LNCaP clone FGC (cell line): ENCODE results near the gene MPZL1.

Experiments used
- DNase-seq: peaks from one replicate; pipeline ENCODE4 v3.0.0-alpha.2; 2011; ENCODE audit warnings: low read depth
- H3K4me3 ChIP-seq: 2 replicates; pipeline ENCODE4 v1.5.1; 2011; ENCODE audit warnings: mild to moderate bottlenecking, low read depth, low read length, control low read depth
- TF ChIP-seq, protein P1 (sequence below): IDR thresholded peaks from 2 replicates; pipeline ENCODE4 v1.5.1; 2012; ENCODE audit warnings: mild to moderate bottlenecking; ENCODE audit not compliant: control insufficient read depth, insufficient read depth; ENCODE audit errors: extremely low read depth

The MPZL1 gene

DNA sequence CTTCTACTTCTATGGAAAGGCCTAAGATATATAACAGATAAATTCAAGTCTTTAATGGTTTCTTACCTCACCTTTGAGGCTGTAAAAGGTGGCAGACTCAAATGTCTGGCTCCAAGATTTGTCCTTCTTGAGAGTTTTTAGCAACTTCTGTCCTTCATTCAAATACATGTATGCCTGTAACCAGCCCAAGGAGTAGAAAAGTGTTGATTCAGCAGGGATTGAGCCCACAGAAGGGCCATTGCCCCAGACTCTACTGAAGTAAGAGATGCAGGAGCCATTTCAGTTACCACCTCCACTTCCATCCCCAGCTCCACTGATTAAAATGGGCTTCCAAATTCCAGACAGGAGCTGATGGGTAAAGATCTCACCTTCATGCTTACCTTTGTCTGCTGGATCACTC is 112.1 kb downstream of the MPZL1 start:
- TF ChIP-seq, protein P1, sequence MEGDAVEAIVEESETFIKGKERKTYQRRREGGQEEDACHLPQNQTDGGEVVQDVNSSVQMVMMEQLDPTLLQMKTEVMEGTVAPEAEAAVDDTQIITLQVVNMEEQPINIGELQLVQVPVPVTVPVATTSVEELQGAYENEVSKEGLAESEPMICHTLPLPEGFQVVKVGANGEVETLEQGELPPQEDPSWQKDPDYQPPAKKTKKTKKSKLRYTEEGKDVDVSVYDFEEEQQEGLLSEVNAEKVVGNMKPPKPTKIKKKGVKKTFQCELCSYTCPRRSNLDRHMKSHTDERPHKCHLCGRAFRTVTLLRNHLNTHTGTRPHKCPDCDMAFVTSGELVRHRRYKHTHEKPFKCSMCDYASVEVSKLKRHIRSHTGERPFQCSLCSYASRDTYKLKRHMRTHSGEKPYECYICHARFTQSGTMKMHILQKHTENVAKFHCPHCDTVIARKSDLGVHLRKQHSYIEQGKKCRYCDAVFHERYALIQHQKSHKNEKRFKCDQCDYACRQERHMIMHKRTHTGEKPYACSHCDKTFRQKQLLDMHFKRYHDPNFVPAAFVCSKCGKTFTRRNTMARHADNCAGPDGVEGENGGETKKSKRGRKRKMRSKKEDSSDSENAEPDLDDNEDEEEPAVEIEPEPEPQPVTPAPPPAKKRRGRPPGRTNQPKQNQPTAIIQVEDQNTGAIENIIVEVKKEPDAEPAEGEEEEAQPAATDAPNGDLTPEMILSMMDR: no peak
- no peak overlapping the region for H3K4me3 ChIP-seq
- no peak for DNase-seq

DNA sequence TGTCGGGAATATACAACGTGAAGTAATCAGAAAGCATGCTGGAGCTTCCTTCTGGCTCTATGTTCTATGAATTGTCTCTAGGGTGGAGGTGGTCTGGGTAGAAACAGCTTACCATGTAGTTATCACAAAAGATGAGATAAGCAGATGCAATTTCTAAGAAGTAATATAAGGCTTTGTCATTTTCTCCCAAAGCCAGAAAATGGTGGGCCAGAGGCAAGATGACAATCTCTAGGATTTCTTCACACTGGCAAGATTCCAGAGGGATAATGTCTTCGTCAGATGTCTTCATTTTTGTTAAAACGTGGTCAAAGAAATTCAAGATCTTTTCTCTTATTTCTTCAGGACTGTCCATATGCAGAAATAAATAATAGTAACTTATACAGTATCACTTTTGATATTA is 114.4 kb downstream of the MPZL1 start:
- DNase-seq: no peak
- no peak overlapping the region for H3K4me3 ChIP-seq
- TF ChIP-seq, protein P1: no peak

DNA sequence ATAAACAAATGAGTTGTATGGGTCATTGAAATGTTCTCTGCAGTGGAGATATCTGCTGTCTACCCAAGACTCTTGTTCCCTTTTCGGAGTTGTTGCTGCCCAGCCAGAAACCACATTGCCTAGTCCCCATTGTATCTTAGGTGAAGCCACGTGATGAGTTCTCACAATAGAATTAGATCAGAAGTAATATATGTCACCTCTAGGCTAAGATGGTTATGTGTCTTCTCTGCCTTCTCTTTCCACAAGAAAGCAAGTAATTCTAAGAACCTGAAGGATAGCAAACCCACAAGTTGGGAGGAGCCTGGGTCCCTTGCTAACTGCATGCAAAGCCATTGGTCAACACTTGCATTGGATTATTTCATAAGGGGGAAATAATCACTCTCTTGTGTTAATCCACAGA is 115.5 kb downstream of the MPZL1 start:
- TF ChIP-seq, protein P1: no peak
- no peak for DNase-seq

DNA sequence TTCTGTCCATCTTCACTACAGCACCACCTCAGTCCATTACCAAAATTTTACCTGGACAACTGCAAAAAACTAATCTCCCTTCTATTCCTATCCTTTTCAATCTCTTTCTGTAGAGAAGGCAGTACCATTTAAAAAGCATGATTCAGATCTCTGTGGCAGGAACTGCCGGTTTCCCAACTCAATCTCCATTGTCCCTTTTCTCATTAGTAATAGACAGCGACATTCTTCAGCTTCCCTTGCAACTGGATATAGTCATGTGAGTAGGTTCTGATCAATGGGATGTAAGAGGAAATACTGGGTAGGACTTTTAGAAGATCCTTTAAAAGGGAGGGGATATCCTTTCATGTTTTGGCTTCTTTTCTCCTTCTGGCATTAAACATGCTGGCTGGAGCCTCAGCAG is 117.2 kb downstream of the MPZL1 start:
- TF ChIP-seq, protein P1: no peak
- DNase-seq: no peak
- H3K4me3 ChIP-seq: no peak overlapping the region

More for the DNA sequence above, 115.5 kb downstream of the MPZL1 start:
- no peak overlapping the region for H3K4me3 ChIP-seq
